Hematopoietic multipotent progenitor cell treated with erythropoietin and hydrocortisone succinate and interleukin-3 and kit ligand, for 15 days (in vitro differentiated cells): ENCODE measurements around the gene MRPL11.
"Not testable (repeated sequence)": the region's sequence is repeated elsewhere in the genome, so short reads cannot be mapped to it uniquely, and the experiment has no call there.

Experiments
- DNase-seq: peaks from one replicate; pipeline ENCODE4 v3.0.0-alpha.2; 2015; ENCODE audit warnings: low spot score

MRPL11 gene

GRCh38 chr11:66467034-66467659 is 28.5 kb upstream of the MRPL11 start:
- DNase-seq, result peak; percentile 8

GRCh38 chr11:66466225-66467033 is 27.8 kb upstream of the MRPL11 start, which contains the start of gene PELI3:
TSS of gene PELI3 (plus strand) at chr11:66466905. CDS start at chr11:66468129, 1,224 bp downstream.
- peak; percentile 87 for DNase-seq

GRCh38 chr11:66465373-66466224 is 27.0 kb upstream of the MRPL11 start:
- no peak for DNase-seq

- no peak for DNase-seq
Observed at GRCh38 chr11:66464916-66465315, 26.3 kb upstream of the MRPL11 start.

GRCh38 chr11:66464116-66464515 is 25.5 kb upstream of the MRPL11 start:
- not testable (repeated sequence) for DNase-seq

GRCh38 chr11:66462911-66463310 is 24.3 kb upstream of the MRPL11 start:
- no peak for DNase-seq

DNA sequence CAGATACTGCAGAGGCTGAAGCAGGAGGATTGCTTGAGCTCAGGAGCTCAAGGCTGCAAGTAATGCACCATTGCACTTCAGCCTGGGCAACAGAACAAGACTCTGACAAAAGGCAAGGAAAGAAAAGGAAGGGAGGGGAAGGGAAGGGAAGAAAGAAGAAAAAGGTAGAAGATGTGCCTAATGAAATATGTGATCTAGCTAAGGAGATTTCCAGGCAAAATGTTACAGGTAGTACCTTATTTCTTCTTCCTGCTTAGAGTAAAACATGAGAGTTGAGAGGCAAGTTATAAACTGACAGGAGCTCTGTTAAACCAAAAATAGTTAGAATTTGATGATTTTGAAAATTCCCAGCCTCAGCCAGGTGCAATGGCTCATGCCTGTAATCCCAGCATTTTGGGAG is 23.4 kb upstream of the MRPL11 start:
- DNase-seq, result no peak

DNA sequence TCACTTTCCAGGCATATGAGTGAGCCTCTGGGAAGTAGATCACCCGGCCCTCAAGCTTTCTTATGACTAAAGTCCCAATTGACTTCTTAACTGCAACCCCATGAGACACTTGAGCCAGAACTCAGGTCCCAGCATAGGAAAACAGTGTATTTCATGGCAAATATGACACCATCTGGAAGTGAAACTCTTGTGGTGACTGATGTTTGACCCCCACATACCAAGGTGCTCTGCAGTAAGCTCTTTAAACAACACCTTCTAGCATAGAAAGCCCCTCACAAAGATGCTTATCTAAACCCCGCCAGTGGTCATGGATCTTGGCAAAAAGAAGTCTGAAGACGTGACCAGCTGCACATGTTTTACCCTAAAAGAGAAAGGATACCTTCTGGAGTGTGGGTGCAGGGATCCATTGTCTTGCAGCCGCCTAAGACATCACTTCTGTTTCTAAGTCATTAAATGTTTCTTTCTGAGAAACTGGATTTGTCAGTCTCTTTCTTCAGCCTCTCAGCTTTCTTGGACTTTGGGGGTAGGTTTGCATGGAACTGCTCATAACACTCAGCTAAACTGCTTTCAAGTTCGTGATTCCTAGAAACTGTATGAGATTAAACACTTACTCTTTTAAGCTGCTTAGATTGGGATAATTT is 20.6 kb upstream of the MRPL11 start:
- no peak for DNase-seq

DNA sequence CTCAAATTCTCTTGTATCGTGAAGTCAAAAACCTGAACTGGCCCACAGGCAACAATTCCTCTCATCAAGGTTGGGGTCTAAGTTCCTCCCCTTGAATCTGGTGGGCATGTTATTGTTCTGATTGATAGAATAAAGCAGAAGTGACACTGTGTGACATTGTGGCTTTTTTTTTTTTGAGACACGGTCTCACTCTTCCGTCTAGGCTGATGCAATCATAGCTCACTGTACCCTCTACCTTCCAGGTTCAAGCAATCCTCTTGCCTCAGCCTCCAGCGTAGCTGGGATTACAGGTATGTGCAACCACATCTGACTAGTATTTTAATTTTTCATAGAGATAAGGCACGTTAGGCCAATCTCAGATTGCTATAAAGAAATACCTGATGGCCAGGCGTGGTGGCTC is 19.2 kb upstream of the MRPL11 start:
- no peak for DNase-seq

DNA sequence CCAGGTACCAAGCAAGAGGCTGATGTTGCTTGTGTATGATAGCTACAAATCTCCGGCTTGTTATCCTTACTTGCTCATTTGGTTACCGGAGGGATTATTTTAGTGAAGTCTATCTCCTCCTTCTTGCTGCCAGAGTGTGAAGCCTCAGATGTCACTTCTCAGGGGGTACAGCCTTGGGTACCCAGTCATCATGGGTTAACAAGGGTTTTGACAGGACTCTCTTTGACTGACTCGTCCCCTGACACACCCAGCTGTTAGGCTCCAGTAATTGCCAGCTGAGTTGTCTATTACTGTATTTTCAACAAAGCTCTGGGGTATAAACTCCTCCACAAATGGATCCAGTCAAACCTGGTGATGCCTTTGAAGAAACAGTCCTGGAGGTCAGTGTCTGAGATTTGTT is 16.2 kb upstream of the MRPL11 start:
- no peak for DNase-seq

DNA sequence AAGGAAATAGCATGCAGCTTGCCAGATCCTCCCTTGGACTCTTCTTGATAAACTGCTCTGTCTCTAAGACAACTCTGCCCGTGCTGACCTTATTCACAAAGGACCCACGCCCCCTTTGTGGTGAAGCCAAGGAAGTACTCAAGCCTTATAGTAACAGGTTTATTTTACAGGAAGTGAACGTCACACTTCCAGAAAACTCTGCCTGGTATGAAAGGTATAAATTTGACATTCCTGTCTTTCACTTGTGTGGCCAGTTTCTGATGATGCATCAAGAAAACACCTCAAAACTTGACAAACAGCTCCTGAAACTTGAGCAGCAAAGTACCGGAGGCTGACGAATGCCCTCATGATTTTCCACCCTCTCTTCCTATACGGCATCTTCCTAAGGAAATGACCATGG is 15.6 kb upstream of the MRPL11 start:
- DNase-seq, result no peak

GRCh38 chr11:66451663-66452062 is 13.0 kb upstream of the MRPL11 start:
- DNase-seq, result no peak

GRCh38 chr11:66450560-66450959 is 11.9 kb upstream of the MRPL11 start:
- DNase-seq, result no peak

- no peak for DNase-seq
Observed at GRCh38 chr11:66448523-66448922, 9.9 kb upstream of the MRPL11 start.

DNA sequence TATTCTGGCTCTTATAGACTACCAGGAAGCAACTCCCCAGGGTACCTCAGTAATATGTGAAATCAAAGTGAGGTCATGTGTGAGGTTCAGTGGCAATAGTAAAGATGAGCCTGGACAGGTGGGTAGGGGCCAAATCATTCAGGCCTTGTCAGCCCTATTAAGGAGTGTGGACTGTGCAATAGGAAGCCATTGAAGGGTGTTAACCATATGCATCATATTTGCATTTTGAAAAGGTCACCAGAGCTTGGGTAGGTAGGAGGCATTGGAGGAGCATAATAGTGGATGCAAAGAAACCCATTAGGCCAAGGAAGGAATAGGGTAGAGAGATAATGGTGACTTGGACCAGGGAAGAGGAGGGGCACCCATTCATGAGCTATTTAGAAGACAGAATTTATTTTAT is 8.4 kb upstream of the MRPL11 start:
- DNase-seq, result no peak

- DNase-seq, result no peak
Observed at GRCh38 chr11:66443602-66444001, 5.0 kb upstream of the MRPL11 start.

- DNase-seq, result not testable (repeated sequence)
Observed at GRCh38 chr11:66440940-66441282, 2.3 kb upstream of the MRPL11 start.

GRCh38 chr11:66440101-66440939 is 1.7 kb upstream of the MRPL11 start:
- DNase-seq, result not testable (repeated sequence)

GRCh38 chr11:66437979-66438503 is 607 bp downstream of the MRPL11 start:
- no peak for DNase-seq

GRCh38 chr11:66432597-66432996 is 6.1 kb downstream of the MRPL11 start:
- no peak for DNase-seq

- DNase-seq, result not testable (repeated sequence)
Observed at GRCh38 chr11:66431871-66432329, 6.7 kb downstream of the MRPL11 start.
